Ascending aorta (tissue), 2 donors: Measurements from ENCODE around the gene TTLL5. TPM values are rescaled to one million over a fixed set of nuclear protein-coding genes. Genes with fewer than 3 reads are reported as not detected.

Experiments
- DNase-seq, 2 donors: peaks; one replicate each; pipeline ENCODE4 v3.0.0-alpha.2; 2019; ENCODE audit warnings: low spot score in 2 of 2
- H3K27ac ChIP-seq, 2 donors: fragments of 200-600 bp; sonication (generic); one replicate each; pipeline ENCODE4 v1.5.1; 2016 to 2017; ENCODE audit warnings: mild to moderate bottlenecking in 1 of 2
- H3K27me3 ChIP-seq: fragments of 200-600 bp; sonication (generic); one replicate; pipeline ENCODE4 v1.5.1; 2017
- H3K36me3 ChIP-seq, 2 donors: fragments of 200-600 bp; sonication (generic); one replicate each; pipeline ENCODE4 v1.5.1; 2016
- H3K4me1 ChIP-seq, 2 donors: fragments of 200-600 bp; sonication (generic); one replicate each; pipeline ENCODE4 v1.5.1; 2016 to 2017; ENCODE audit warnings: mild to moderate bottlenecking in 1 of 2
- H3K4me3 ChIP-seq, 2 donors: fragments of 200-600 bp; sonication (generic); one replicate each; pipeline ENCODE4 v1.5.1; 2016 to 2017; ENCODE audit warnings: mild to moderate bottlenecking in 1 of 2
- H3K9me3 ChIP-seq, 2 donors: fragments of 200-600 bp; sonication (generic); one replicate each; pipeline ENCODE4 v1.5.1; 2016
- CTCF ChIP-seq, 3 experiments: fragments of 200-600 bp in 2 of 3; fragments of 450-650 bp in 1 of 3; sonication (generic) in 2 of 3; IDR thresholded peaks; one replicate each; pipeline ENCODE4 v1.5.1; 2016 to 2019; ENCODE audit warnings: antibody characterized with exemption in 3 of 3, mild to moderate bottlenecking in 1 of 3, moderate library complexity in 1 of 3
- intact Hi-C: fragments of 100-400 bp; cut with DNase I; formaldehyde crosslinking; loops from one replicate; pipeline ENCODE4 v1.15.1; 2023
- total RNA-seq: library from RNA; depleted of rRNA; stranded (reverse); fragments of >200 nt; gene quantifications from one replicate; pipeline ENCODE4 v1.1.0, GENCODE V29; 2016

The TTLL5 gene
- total RNA-seq, 1 donor from 2014 or later: 43.1 TPM

- H3K4me3 ChIP-seq: no peak overlapping the region
- intact Hi-C loops: no loop called here
- H3K36me3 ChIP-seq: peaks cover 0 to 6% of the 10 kb centered on the region in 2 donors
- H3K27me3 ChIP-seq: no peaks in the 10 kb centered on the region
- H3K27ac ChIP-seq: no peak overlapping the region
- no peaks in the 10 kb centered on the region for H3K4me1 ChIP-seq
- no peak for DNase-seq
- H3K9me3 ChIP-seq: no peaks in the 10 kb centered on the region
- TF ChIP-seq CTCF (IDR thresholded peaks at IDR 0.05): no peak
Observed at GRCh38 chr14:75885829-75886228, 224.8 kb downstream of the TTLL5 start.

GRCh38 chr14:75886636-75887348 is 225.7 kb downstream of the TTLL5 start:
- H3K27ac ChIP-seq: no peak overlapping the region
- H3K4me1 ChIP-seq: no peaks in the 10 kb centered on the region
- peaks cover 0 to 6% of the 10 kb centered on the region in 2 donors for H3K36me3 ChIP-seq
- no peak for TF ChIP-seq CTCF (IDR thresholded peaks at IDR 0.05)
- no peak overlapping the region for H3K4me3 ChIP-seq
- no peak for DNase-seq
- no peaks in the 10 kb centered on the region for H3K9me3 ChIP-seq
- H3K27me3 ChIP-seq: no peaks in the 10 kb centered on the region
- intact Hi-C loops: no loop called here

- intact Hi-C loops: no loop called here
- H3K36me3 ChIP-seq: no peaks in the 10 kb centered on the region
- DNase-seq: no peak
Observed at GRCh38 chr14:75888945-75889344, 227.9 kb downstream of the TTLL5 start.

GRCh38 chr14:75896341-75896740 is 235.3 kb downstream of the TTLL5 start:
- DNase-seq: no peak
- H3K27ac ChIP-seq: no peak overlapping the region
- TF ChIP-seq CTCF (IDR thresholded peaks at IDR 0.05): no peak
- H3K27me3 ChIP-seq: no peaks in the 10 kb centered on the region
- no peaks in the 10 kb centered on the region for H3K4me1 ChIP-seq
- no peaks in the 10 kb centered on the region for H3K9me3 ChIP-seq
- H3K36me3 ChIP-seq: no peaks in the 10 kb centered on the region
- H3K4me3 ChIP-seq: no peak overlapping the region
- intact Hi-C loops: no loop called here

More at GRCh38 chr14:75888945-75889344, 227.9 kb downstream of the TTLL5 start:
- no peak overlapping the region for H3K4me3 ChIP-seq
- H3K9me3 ChIP-seq: no peaks in the 10 kb centered on the region
- H3K27me3 ChIP-seq: no peaks in the 10 kb centered on the region
- H3K27ac ChIP-seq: no peak overlapping the region
- no peak for TF ChIP-seq CTCF (IDR thresholded peaks at IDR 0.05)
- H3K4me1 ChIP-seq: no peaks in the 10 kb centered on the region

- Histone ChIP-seq H3K36me3 (no peaks in the 10 kb centered on the region), H3K9me3 (no peaks in the 10 kb centered on the region), H3K27ac (no peak overlapping the region), H3K4me3 (no peak overlapping the region), H3K4me1 (peaks cover 0 to 5% of the 10 kb centered on the region in 2 donors), H3K27me3 (no peaks in the 10 kb centered on the region)
- DNase-seq: no peak
- no peak for TF ChIP-seq CTCF (IDR thresholded peaks at IDR 0.05)
- intact Hi-C loops: no loop called here
Observed at GRCh38 chr14:75904311-75904710, 243.3 kb downstream of the TTLL5 start.
